Esophagus muscularis mucosa (tissue), 4 donors: ENCODE results near the gene LGALS14.

Source experiments
- EP300 ChIP-seq: sonication (generic); formaldehyde crosslinking; IDR thresholded peaks from one replicate; pipeline ENCODE4 v1.6.1; 2017; ENCODE audit warnings: antibody characterized with exemption
- POLR2A ChIP-seq: fragments of 450-650 bp; IDR thresholded peaks from one replicate; pipeline ENCODE4 v1.6.1; 2017; ENCODE audit warnings: antibody characterized with exemption, moderate library complexity, mild to moderate bottlenecking, low read depth
- POLR2AphosphoS5 ChIP-seq, 2 donors: sonication (generic); formaldehyde crosslinking; IDR thresholded peaks; one replicate each; pipeline ENCODE4 v1.6.1; 2017; ENCODE audit warnings: antibody characterized with exemption in 2 of 2
- TF ChIP-seq, protein P1 (sequence below), 3 experiments: fragments of 200-600 bp in 2 of 3; fragments of 450-650 bp in 1 of 3; sonication (generic) in 2 of 3; IDR thresholded peaks; one replicate each; pipeline ENCODE4 v1.5.1; 2017 to 2019; ENCODE audit warnings: antibody characterized with exemption in 3 of 3, mild to moderate bottlenecking in 2 of 3, moderate library complexity in 1 of 3

DNA sequence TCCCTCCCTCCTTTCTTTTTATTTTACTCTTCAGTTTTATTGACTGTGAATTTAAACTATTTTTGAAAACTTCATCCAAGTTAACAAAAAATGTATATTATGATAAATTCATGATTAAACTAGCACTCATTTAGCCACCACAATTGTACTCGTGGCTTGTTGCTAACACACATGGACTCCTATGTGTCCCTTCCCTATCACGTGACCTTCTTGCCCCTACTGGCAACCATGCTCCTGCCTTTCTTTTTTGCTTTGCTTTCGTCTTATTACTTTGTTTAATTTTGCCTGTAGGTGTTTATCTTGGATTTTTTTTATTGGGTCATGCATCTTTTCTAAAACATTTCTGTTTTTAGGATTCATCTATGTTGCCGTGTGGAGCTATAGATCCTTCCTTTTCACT, 25.3 kb downstream of the LGALS14 start:
- TF ChIP-seq, protein P1, sequence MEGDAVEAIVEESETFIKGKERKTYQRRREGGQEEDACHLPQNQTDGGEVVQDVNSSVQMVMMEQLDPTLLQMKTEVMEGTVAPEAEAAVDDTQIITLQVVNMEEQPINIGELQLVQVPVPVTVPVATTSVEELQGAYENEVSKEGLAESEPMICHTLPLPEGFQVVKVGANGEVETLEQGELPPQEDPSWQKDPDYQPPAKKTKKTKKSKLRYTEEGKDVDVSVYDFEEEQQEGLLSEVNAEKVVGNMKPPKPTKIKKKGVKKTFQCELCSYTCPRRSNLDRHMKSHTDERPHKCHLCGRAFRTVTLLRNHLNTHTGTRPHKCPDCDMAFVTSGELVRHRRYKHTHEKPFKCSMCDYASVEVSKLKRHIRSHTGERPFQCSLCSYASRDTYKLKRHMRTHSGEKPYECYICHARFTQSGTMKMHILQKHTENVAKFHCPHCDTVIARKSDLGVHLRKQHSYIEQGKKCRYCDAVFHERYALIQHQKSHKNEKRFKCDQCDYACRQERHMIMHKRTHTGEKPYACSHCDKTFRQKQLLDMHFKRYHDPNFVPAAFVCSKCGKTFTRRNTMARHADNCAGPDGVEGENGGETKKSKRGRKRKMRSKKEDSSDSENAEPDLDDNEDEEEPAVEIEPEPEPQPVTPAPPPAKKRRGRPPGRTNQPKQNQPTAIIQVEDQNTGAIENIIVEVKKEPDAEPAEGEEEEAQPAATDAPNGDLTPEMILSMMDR (IDR thresholded peaks at IDR 0.05) = no peak
- TF ChIP-seq POLR2AphosphoS5 (IDR thresholded peaks at IDR 0.05) = no peak
- TF ChIP-seq POLR2A = no peak
- TF ChIP-seq EP300 = no peak
